SK-N-SH treated with all-trans-retinoic acid at 6 μM for 48 hours (cell line): ENCODE data around the gene CACNA1C.

ENCODE experiments used
- ATAC-seq: fragments of 200-7000 bp; cut with Tn5 transposase; 3 replicates; pipeline ENCODE4 v1.9.1; 2020; ENCODE audit warnings: mild to moderate bottlenecking, moderate library complexity
- ARNTL ChIP-seq: fragments of 450-650 bp; formaldehyde crosslinking; IDR thresholded peaks from 2 replicates; pipeline ENCODE4 v1.5.0; 2020; ENCODE audit warnings: low read depth, mild to moderate bottlenecking, moderate library complexity, borderline replicate concordance
- CREB5 ChIP-seq: fragments of 250-450 bp; sonication (Bioruptor Pico); IDR thresholded peaks from 2 replicates; pipeline ENCODE4 v1.5.1; 2020; ENCODE audit warnings: low read depth, mild to moderate bottlenecking, moderate library complexity
- CSDC2 ChIP-seq: fragments of 250-450 bp; sonication (Bioruptor Pico); IDR thresholded peaks from 2 replicates; pipeline ENCODE4 v1.5.0; 2020; ENCODE audit warnings: mild to moderate bottlenecking, moderate library complexity
- CSRNP3 ChIP-seq: fragments of 250-450 bp; sonication (Bioruptor Pico); IDR thresholded peaks from 2 replicates; pipeline ENCODE4 v1.5.1; 2021; ENCODE audit warnings: mild to moderate bottlenecking, moderate library complexity
- ESRRG ChIP-seq: fragments of 250-450 bp; sonication (Bioruptor Pico); IDR thresholded peaks from 2 replicates; pipeline ENCODE4 v1.6.1; 2021; ENCODE audit warnings: mild to moderate bottlenecking
- OSR1 ChIP-seq: fragments of 250-450 bp; sonication (Bioruptor Pico); IDR thresholded peaks from 2 replicates; pipeline ENCODE4 v1.8.0; 2022; ENCODE audit warnings: moderate library complexity, mild to moderate bottlenecking, inconsistent platforms
- PATZ1 ChIP-seq: fragments of 250-450 bp; sonication (Bioruptor Pico); IDR thresholded peaks from 2 replicates; pipeline ENCODE4 v1.8.0; 2020; ENCODE audit warnings: mild to moderate bottlenecking, moderate library complexity, borderline replicate concordance
- POU6F1 ChIP-seq: fragments of 250-450 bp; sonication (Bioruptor Pico); IDR thresholded peaks from 2 replicates; pipeline ENCODE4 v1.8.0; 2021; ENCODE audit warnings: low read depth, mild to moderate bottlenecking, moderate library complexity, borderline replicate concordance
- PPARA ChIP-seq: fragments of 250-450 bp; sonication (Bioruptor Pico); IDR thresholded peaks from 2 replicates; pipeline ENCODE4 v1.5.0; 2020; ENCODE audit warnings: mild to moderate bottlenecking, borderline replicate concordance
- RARB ChIP-seq: fragments of 250-450 bp; sonication (Bioruptor Pico); IDR thresholded peaks from 2 replicates; pipeline ENCODE4 v1.8.0; 2021; ENCODE audit warnings: mild to moderate bottlenecking, moderate library complexity
- SNAI2 ChIP-seq: fragments of 250-450 bp; sonication (Bioruptor Pico); IDR thresholded peaks from 2 replicates; pipeline ENCODE4 v1.5.0; 2020; ENCODE audit warnings: mild to moderate bottlenecking, moderate library complexity
- TOX ChIP-seq: fragments of 250-450 bp; sonication (Bioruptor Pico); IDR thresholded peaks from 2 replicates; pipeline ENCODE4 v1.8.0; 2021; ENCODE audit warnings: mild to moderate bottlenecking, moderate library complexity, borderline replicate concordance
- TSHZ2 ChIP-seq: fragments of 250-450 bp; sonication (Bioruptor Pico); IDR thresholded peaks from 2 replicates; pipeline ENCODE4 v1.5.0; 2020; ENCODE audit warnings: mild to moderate bottlenecking, moderate library complexity
- ZC3H10 ChIP-seq: fragments of 250-450 bp; sonication (Bioruptor Pico); IDR thresholded peaks from 2 replicates; pipeline ENCODE4 v1.5.1; 2021; ENCODE audit warnings: mild to moderate bottlenecking, moderate library complexity
- ZFP30 ChIP-seq: fragments of 450-650 bp; formaldehyde crosslinking; IDR thresholded peaks from 2 replicates; pipeline ENCODE4 v1.5.0; 2022; ENCODE audit warnings: mild to moderate bottlenecking, moderate library complexity
- ZNF565 ChIP-seq: fragments of 450-650 bp; formaldehyde crosslinking; conservative IDR thresholded peaks from 2 replicates; pipeline ENCODE4 v1.5.0; 2020; ENCODE audit warnings: low read depth, mild to moderate bottlenecking, moderate library complexity
- ZNF70 ChIP-seq: fragments of 450-650 bp; formaldehyde crosslinking; IDR thresholded peaks from 2 replicates; pipeline ENCODE4 v1.5.0; 2020; ENCODE audit warnings: mild to moderate bottlenecking, moderate library complexity
- ZNF8 ChIP-seq: fragments of 450-650 bp; formaldehyde crosslinking; IDR thresholded peaks from 2 replicates; pipeline ENCODE4 v1.5.0; 2020; ENCODE audit warnings: mild to moderate bottlenecking, moderate library complexity

CACNA1C gene

GRCh38 chr12:2492236-2492635 is 439.4 kb downstream of the CACNA1C start (continued):
- no peak for TF ChIP-seq ZC3H10
- TF ChIP-seq, all 23 proteins: peak for 0

- no peak for ATAC-seq
- TF ChIP-seq PPARA (CRISPR knock-in tag) (no peak), CSRNP3 (CRISPR knock-in tag) (no peak), POU6F1 (CRISPR knock-in tag) (no peak), SNAI2 (no peak), ESRRG (CRISPR knock-in tag) (no peak), ARNTL (CRISPR knock-in tag) (no peak), RARB (CRISPR knock-in tag) (no peak), CSDC2 (CRISPR knock-in tag) (no peak), ZNF8 (CRISPR knock-in tag) (no peak), TOX (CRISPR knock-in tag) (no peak), PATZ1 (CRISPR knock-in tag) (no peak), ZFP30 (CRISPR knock-in tag) (no peak), TSHZ2 (CRISPR knock-in tag) (no peak), CREB5 (CRISPR knock-in tag) (no peak), ZNF565 (CRISPR knock-in tag) (no peak), OSR1 (CRISPR knock-in tag) (no peak)
Measured at GRCh38 chr12:2493086-2493485, 440.3 kb downstream of the CACNA1C start.

GRCh38 chr12:2494486-2495192 is 441.9 kb downstream of the CACNA1C start:
- TF ChIP-seq ZNF70 (CRISPR knock-in tag) (no peak), CREB5 (CRISPR knock-in tag) (no peak)
- no peak for ATAC-seq
